SK-N-SH (cell line): ENCODE data around the gene ANKRD34A.

Source experiments
- CHD2 ChIP-seq: fragments of 150-350 bp; IDR thresholded peaks from 2 replicates; pipeline ENCODE4 v1.6.1; 2018; ENCODE audit warnings: low read length; ENCODE audit not compliant: partially characterized antibody
- CTCF ChIP-seq: fragments of 200-600 bp; sonication (generic); IDR thresholded peaks from 2 replicates; pipeline ENCODE4 v1.6.1; 2017; ENCODE audit warnings: antibody characterized with exemption, mild to moderate bottlenecking, moderate library complexity
- FOSL2 ChIP-seq: IDR thresholded peaks from 2 replicates; pipeline ENCODE4 v1.4.0; 2012; ENCODE audit warnings: low read depth, mild to moderate bottlenecking, moderate library complexity, borderline replicate concordance
- MAX ChIP-seq: IDR thresholded peaks from 2 replicates; pipeline ENCODE4 v1.4.0; 2012; ENCODE audit warnings: low read depth
- PBX3 ChIP-seq: IDR thresholded peaks from 2 replicates; pipeline ENCODE4; 2012
- POLR2AphosphoS5 ChIP-seq: IDR thresholded peaks from 2 replicates; pipeline ENCODE4 v1.6.1; 2012; ENCODE audit warnings: low read depth, low read length
- SIN3A ChIP-seq: IDR thresholded peaks from 2 replicates; pipeline ENCODE4 v1.6.1; 2012; ENCODE audit warnings: low read depth, mild to moderate bottlenecking, low read length, moderate library complexity, borderline replicate concordance
- SMC3 ChIP-seq: IDR thresholded peaks from 2 replicates; pipeline ENCODE4 v1.6.1; 2012; ENCODE audit warnings: low read depth, low read length, improper control_type of control experiment
- TAF1 ChIP-seq: IDR thresholded peaks from 2 replicates; pipeline ENCODE4 v1.6.1; 2012; ENCODE audit warnings: low read depth, mild to moderate bottlenecking, low read length, moderate library complexity, borderline replicate concordance
- TEAD4 ChIP-seq: IDR thresholded peaks from 2 replicates; pipeline ENCODE4 v1.4.0; 2012; ENCODE audit warnings: mild to moderate bottlenecking, borderline replicate concordance; ENCODE audit not compliant: insufficient read depth
- ZBTB33 ChIP-seq: IDR thresholded peaks from 2 replicates; pipeline ENCODE4 v1.4.0; 2012; ENCODE audit warnings: low read depth, borderline replicate concordance

GRCh38 chr1:145983960-145984830 lies 19.8 kb upstream of the ANKRD34A start:
- no peak for TF ChIP-seq CTCF
- no peak for TF ChIP-seq MAX
- TF ChIP-seq TAF1: no peak
- TF ChIP-seq CHD2: no peak
- no peak for TF ChIP-seq FOSL2
- no peak for TF ChIP-seq TEAD4
- TF ChIP-seq PBX3: no peak
- TF ChIP-seq POLR2AphosphoS5: no peak
- no peak for TF ChIP-seq SIN3A
- TF ChIP-seq ZBTB33: no peak
- no peak for TF ChIP-seq SMC3
